LNCAP (cell line): ENCODE measurements around the gene PTPRN2.

Experiments used
- TF ChIP-seq, protein P1 (sequence below): fragments of 450-650 bp; IDR thresholded peaks from 2 replicates; pipeline ENCODE4 v1.5.1; 2017; ENCODE audit warnings: mild to moderate bottlenecking

The PTPRN2 gene

DNA sequence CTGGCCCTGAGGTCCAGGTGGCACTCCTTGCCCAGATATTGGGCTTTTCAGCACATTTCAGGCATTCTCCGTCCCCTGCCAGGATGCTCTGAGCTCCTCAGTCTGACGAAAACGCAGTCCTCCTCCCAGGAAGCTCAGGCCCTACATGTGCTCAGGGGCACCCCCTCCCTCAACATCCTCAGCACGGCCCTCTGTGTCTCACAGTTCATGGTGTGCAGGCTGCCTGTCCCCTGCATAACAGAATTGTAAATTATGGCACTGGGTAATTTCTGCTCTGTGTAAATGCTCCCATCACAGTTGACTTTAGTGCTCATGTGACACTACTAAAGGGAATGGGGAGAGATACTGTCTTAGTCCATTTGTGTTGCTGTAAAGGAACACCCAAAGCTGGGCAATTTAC, 687.1 kb downstream of the PTPRN2 start:
- TF ChIP-seq, protein P1, sequence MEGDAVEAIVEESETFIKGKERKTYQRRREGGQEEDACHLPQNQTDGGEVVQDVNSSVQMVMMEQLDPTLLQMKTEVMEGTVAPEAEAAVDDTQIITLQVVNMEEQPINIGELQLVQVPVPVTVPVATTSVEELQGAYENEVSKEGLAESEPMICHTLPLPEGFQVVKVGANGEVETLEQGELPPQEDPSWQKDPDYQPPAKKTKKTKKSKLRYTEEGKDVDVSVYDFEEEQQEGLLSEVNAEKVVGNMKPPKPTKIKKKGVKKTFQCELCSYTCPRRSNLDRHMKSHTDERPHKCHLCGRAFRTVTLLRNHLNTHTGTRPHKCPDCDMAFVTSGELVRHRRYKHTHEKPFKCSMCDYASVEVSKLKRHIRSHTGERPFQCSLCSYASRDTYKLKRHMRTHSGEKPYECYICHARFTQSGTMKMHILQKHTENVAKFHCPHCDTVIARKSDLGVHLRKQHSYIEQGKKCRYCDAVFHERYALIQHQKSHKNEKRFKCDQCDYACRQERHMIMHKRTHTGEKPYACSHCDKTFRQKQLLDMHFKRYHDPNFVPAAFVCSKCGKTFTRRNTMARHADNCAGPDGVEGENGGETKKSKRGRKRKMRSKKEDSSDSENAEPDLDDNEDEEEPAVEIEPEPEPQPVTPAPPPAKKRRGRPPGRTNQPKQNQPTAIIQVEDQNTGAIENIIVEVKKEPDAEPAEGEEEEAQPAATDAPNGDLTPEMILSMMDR: no peak

DNA sequence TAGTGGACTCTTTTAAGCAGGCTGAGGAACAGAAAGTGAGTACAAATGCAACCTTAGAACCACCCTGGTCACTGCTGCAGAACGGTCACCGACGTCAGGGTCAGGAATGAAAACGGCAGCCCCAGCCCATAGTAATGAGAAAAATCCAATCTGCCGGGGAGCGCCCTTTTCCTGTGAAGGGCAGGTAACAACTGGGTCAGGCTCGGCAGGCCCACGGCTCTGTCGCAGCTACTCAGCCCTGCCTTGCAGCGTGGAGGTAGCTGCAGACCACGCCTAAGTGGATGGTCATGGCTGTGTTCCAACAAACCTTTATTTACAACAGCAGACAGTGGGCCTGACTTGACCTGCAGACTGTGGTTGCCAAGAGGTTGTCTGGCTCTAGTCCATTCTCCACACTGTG, 687.6 kb downstream of the PTPRN2 start:
- TF ChIP-seq, protein P1: no peak

DNA sequence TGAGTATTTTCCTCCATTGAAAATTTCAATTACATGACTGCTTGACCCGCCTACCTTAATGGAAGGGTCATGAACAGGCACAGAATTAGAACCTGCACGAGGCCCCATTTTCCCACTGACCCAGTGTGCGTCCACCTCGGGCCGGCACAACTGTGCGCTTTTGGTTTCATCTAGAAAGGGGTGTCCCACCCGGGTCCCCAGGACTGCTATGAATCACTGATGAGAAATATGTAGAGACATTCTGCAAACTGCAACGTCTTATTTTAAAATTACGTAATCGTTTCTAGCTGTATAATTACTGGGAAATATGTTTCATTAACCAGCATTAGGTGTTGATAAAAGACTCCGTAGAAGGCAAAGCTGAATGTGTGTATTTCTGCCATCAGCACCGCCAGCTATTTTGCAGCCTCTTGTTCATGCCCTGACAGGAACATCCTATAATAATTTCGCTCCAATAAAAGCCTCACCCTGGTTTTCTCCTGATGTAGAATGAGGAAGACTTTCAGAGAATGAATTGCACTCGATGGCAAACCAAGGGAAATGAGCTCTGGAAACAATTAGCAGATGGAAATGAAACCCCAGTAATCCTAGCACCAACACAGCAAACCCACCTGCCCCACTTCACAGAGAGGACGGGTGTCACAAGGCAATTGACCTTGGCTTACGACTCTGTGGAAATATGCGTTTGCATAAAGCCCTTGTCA, 688.7 kb downstream of the PTPRN2 start:
- TF ChIP-seq, protein P1: no peak

DNA sequence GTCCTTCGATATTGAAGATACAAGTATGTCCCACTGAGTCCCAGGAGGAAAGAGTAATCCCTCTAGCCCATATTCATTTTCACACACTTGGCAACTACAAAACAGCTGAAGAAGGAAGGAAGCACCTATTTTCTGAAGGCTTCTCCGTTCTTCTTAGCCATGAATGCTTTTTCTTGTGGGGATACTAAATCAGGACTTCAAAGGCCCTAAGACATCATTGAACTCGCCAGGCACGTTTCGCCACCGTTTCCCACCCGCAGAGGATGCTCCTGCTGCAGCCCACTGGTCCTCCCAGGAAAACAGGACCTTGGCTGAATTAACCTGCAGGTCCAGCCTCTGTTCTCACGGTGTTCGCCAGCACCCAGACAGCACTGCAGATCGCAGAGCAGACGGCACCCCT, 689.4 kb downstream of the PTPRN2 start:
- TF ChIP-seq, protein P1: no peak

DNA sequence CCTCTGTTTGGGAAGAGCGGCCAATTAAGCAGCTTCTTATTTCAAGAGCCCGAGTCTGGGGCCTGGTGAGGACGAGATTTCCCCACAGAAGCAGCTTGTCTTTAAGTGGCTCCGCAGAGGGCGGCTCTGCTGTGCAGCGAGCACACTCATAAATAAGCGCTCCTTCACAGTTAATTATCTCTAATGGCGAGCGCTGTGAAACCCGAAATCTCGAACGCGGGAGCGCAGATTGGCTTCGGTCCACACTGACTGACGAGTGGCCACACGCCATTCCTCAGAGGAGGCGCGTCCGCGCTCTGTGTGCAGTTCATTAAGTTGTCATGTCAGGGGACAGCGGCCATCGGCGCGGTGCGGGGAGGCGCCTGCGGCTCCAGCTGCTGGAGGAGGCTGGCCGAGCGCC, 689.9 kb downstream of the PTPRN2 start:
- TF ChIP-seq, protein P1: no peak

DNA sequence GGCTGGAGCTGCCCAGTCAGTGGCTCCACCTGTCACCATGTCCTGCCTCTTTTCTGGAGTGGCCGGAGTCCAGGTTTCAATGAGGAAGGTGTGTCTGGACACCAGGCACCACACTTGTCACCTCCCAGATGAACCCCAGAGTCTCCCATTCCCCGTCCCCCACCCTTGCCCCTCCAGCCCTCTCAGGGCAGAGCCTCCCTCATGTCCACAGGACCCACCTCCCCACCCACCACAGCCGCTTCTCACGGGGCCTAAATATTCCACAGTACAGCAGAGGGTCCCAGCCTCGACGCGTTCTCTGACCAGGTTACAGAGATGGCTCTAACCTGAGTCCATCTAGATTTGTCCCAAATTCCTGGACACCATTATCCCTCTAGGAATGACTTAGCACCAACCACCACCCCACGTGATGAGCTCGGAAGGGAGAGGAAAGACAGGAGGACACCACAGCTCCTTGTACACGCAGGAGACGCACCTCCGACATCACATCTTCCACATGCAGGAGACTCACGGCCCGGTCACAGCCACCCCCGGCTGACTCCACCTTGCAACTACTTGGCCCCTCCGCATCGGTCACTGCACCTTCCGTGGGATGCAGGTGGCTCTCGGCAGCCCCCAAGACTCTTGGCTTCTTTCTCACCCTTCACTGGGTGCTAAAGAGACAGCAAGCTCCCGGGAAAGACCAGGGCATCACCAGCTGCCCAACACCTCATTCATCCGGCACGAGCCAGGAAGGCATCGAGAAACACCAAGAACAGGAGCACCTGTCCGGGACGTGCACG, 690.7 kb downstream of the PTPRN2 start:
- TF ChIP-seq, protein P1: no peak

DNA sequence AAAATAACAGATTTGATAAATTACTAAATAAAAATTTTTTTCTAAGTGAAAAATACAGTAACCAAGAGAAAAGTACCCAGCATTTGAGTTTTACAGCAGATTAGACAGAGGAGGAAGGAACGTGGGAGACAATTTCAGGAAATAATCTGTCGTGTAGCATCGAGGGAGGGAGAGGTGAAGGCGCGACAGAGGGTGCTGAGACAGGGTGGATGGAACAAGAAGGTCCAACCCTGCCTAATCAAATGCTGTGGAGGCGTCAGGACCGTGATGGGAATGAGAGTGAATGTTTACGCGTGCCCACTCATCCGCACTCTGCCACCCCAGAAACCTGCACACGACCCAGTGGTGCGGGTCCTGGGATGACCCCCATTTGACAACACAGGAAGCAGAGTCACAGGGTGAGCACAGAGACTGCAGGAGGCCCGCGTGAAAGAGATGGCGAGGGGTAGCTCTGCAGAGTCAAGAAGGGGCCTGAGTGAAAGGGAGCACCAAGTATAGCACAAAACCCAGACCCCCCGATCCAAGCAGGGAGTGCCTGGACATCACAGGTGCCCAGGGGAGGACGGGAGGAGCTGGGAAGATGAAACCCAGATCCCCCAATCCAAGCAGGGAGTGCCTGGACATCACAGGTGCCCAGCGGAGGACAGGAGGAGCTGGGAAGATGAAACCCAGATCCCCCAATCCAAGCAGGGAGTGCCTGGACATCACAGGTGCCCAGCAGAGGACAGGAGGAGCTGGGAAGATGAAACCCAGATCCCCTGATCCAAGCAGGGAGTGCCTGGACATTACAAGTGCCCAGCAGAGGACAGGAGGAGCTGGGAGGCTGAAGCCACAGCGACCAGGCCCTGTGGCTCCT, 691.9 kb downstream of the PTPRN2 start:
- TF ChIP-seq, protein P1: no peak
